GM12865 (cell line): ENCODE results near the gene SRPK2.
"Not testable (repeated sequence)": the region's sequence is repeated elsewhere in the genome, so short reads cannot be mapped to it uniquely, and the experiment has no call there.

Experiments used
- DNase-seq: peaks from one replicate; pipeline ENCODE4 v3.0.0; 2010; ENCODE audit warnings: low read depth
- H3K4me3 ChIP-seq: 2 replicates; pipeline ENCODE4 v1.5.1; 2011; ENCODE audit warnings: mild to moderate bottlenecking, low read depth, low read length, control low read depth
- TF ChIP-seq, protein P1 (sequence below): IDR thresholded peaks from 2 replicates; pipeline ENCODE4 v1.5.1; 2011; ENCODE audit warnings: low read length, control low read depth, low read depth, inconsistent platforms; ENCODE audit not compliant: insufficient read depth; ENCODE audit errors: missing control alignments

SRPK2 gene

DNA sequence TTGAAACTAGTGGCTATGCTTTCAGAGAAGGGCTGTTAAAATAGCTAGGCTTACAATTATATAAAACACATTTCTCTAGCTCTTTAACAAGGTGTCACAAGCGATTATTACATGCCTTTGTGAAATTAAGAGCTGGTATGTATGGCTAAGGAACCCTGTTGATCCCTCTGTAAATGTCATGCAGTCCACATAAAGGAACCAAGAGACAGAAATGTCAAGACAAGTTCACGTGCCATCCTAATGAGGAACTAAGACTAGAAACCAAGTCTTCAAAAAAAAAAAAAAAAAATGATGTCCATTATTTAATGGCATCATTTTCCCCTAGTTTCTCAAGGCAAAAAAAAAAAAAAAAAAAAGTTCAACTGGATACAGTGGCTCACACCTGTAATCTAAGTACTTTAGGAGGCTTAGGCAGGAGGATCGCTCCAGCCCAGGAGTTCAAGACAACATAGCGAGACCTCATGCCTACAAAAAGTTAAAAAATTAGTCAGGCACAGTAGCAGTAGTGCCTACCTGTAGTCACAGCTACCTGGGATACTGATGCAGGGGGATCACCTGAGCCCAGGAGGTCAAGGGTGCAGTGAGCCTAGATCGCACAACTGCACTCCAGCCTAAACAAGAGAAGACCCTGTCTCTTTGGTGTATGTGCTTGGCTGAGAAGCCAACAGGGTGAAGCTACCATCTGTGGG, 63.4 kb downstream of the SRPK2 start:
- H3K4me3 ChIP-seq: no peak overlapping the region
- peak; percentile 38 for DNase-seq
- TF ChIP-seq, protein P1, sequence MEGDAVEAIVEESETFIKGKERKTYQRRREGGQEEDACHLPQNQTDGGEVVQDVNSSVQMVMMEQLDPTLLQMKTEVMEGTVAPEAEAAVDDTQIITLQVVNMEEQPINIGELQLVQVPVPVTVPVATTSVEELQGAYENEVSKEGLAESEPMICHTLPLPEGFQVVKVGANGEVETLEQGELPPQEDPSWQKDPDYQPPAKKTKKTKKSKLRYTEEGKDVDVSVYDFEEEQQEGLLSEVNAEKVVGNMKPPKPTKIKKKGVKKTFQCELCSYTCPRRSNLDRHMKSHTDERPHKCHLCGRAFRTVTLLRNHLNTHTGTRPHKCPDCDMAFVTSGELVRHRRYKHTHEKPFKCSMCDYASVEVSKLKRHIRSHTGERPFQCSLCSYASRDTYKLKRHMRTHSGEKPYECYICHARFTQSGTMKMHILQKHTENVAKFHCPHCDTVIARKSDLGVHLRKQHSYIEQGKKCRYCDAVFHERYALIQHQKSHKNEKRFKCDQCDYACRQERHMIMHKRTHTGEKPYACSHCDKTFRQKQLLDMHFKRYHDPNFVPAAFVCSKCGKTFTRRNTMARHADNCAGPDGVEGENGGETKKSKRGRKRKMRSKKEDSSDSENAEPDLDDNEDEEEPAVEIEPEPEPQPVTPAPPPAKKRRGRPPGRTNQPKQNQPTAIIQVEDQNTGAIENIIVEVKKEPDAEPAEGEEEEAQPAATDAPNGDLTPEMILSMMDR: no peak

DNA sequence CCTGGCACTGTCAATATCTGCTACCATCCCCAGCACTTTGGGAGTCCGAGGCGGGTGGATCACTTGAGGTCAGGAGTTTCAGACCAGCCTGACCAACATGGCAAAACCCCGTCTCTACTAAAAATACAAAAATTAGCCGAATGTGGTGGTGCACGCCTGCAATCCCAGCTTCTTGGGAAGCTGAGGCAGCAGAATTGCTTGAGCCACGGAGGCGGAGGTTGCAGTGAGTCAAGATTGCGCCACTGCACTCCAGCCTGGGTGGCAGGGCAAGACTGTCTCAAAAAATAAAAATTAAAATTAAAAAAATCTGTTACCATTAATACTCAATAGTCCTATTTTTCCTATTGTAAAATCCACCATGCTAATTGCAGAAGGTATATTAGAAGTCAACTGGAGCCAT, 64.1 kb downstream of the SRPK2 start:
- not testable (repeated sequence) for DNase-seq, H3K4me3 ChIP-seq

- H3K4me3 ChIP-seq: no peak overlapping the region
- no peak for DNase-seq
- TF ChIP-seq, protein P1: no peak
Observed at GRCh38 chr7:105323366-105323765, 65.4 kb downstream of the SRPK2 start.

GRCh38 chr7:105322655-105323277, 66.0 kb downstream of the SRPK2 start:
- TF ChIP-seq, protein P1: no peak
- no peak overlapping the region for H3K4me3 ChIP-seq
- DNase-seq: no peak

GRCh38 chr7:105321754-105322455, 66.8 kb downstream of the SRPK2 start:
- TF ChIP-seq, protein P1: no peak
- H3K4me3 ChIP-seq: no peak overlapping the region
- no peak for DNase-seq

GRCh38 chr7:105320896-105321295, 67.8 kb downstream of the SRPK2 start:
- DNase-seq: no peak
- TF ChIP-seq, protein P1: no peak

GRCh38 chr7:105319578-105319977, 69.1 kb downstream of the SRPK2 start:
- TF ChIP-seq, protein P1: no peak
- H3K4me3 ChIP-seq: no peak overlapping the region
- no peak for DNase-seq

More at GRCh38 chr7:105320896-105321295, 67.8 kb downstream of the SRPK2 start:
- H3K4me3 ChIP-seq: no peak overlapping the region
